Activated CD8-positive, alpha-beta memory T cell treated with anti-CD3 and anti-CD28 coated beads, Interleukin-2, amount 50 U/mL, for 48 hours (primary cell): Measurements from ENCODE around the gene JPT1.

Source experiments
- DNase-seq: peaks from one replicate; pipeline ENCODE4 v3.0.0-alpha.2; 2020

The JPT1 gene

DNA sequence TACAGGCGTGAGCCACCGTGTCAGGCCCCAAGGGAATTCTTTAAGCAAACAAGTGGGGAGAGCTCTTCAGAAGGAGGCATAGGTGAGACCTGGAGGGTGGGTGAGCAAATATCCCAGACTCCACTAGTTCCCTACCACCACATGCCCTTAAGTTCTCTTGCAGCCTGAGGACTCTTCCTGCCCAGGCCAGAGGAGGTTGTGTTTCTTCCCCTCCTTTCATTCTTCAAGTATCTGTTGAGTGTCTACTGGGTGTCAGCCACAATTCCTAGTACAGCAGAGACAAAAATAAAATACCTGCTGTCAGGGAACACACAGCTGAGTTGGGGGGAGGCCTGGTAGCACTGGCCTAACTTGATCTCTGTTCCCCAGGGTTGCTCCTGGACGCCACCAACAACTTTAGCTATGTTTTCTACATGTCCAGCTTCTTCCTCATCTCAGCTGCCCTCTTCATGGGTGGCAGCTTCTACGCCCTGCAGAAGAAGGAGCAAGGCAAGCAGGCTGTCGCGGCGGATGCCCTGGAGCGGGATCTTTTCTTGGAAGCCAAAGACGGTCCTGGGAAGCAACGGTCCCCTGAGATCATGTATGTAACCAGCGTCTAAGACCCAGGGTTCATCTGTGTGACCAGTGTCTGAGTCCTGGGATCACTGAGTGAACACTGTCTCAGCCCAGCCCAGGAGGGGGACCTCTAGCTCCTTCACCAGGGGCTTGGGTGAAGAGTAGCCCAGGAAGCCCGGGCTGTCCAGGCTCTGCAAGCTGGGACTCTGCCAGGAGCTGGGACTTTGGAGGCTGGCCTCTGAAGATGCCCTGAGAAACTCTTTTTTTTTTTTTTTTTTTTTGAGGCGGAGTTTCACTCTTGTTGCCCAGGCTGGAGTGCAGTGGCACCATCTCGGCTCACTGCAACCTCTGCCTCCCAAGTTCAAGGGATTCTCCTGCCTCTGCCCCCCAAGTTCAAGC, 50.4 kb downstream of the JPT1 start:
- no peak for DNase-seq

DNA sequence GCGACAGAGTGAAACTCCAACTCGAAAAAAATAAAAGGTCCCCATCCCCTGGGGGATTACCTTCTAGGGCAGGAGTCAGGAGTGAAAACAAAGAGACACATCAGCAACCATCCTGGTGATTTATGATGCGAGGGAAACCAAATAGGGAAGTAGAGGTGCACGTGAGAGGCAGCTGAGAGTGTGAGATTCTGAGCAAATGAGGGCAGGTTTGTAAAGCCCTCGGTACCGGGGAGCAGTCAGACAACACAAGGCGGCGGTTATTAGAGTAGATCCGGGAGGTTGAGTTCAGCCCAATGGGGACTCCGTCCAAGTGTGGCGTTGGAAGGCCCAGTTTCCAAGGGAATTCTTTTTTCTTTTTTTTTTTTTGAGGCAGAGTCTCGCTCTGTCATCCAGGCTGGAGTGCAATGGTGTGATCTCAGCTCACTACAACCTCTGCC, 51.9 kb downstream of the JPT1 start:
- DNase-seq, result no peak

DNA sequence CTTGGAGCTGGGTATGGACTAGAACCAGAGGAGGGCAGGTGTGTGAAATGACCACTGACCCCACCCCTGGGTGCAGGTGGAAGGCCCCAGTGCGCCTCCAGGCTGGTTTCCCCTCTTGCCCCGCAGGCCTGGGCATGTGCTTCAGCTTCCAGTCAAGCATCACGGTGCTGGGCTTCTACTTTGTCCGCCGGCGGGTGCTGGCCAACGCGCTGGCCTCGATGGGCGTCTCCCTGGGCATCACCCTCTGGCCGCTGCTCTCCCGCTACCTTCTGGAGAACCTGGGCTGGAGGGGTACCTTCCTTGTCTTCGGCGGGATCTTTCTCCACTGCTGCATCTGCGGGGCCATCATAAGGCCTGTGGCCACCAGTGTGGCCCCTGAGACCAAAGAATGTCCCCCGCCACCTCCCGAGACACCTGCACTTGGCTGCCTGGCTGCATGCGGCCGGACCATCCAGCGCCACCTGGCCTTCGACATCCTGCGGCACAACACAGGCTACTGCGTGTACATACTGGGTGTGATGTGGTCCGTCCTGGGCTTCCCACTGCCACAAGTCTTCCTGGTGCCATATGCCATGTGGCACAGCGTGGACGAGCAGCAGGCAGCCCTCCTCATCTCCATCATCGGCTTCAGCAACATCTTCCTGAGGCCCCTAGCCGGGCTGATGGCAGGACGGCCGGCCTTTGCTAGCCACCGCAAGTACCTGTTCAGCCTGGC, 54.3 kb downstream of the JPT1 start:
- DNase-seq, result no peak

DNA sequence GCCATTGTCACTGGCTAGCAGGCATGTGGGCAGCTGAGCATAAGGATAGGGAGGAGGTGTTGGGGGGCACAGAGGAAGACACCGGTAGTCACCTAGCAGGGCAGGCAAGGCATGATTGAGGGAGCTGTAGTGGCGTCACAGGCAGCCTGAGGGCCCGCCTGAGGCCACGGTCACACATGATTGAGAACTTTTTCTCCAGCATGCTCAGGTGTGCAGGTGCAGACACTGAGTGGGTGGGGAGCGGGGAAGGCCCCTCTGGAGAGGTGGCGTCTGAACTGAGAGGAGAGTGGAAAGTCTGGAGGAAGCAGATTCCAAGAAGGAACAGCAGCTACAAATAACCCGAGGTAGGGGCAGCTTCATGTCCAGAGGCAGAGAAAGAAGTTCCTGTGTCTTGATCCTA, 55.5 kb downstream of the JPT1 start:
- DNase-seq, result no peak

DNA sequence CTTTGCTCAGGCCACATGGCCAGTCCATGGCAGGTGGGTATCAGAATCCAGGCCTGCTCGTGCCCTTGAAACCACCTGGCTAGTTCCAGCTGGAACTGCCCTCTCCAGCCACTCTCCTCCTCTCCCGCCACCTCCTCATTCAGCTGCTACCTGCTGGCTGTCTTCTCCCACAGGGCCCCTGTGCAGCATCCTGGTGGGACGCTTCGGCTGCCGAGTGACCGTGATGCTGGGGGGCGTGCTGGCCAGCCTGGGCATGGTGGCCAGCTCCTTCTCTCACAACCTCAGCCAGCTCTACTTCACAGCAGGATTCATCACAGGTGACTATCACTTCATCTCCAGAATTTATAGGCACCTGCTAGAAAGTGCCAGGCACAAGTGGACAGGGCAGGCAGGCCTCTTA, 56.4 kb downstream of the JPT1 start:
- DNase-seq, result no peak

DNA sequence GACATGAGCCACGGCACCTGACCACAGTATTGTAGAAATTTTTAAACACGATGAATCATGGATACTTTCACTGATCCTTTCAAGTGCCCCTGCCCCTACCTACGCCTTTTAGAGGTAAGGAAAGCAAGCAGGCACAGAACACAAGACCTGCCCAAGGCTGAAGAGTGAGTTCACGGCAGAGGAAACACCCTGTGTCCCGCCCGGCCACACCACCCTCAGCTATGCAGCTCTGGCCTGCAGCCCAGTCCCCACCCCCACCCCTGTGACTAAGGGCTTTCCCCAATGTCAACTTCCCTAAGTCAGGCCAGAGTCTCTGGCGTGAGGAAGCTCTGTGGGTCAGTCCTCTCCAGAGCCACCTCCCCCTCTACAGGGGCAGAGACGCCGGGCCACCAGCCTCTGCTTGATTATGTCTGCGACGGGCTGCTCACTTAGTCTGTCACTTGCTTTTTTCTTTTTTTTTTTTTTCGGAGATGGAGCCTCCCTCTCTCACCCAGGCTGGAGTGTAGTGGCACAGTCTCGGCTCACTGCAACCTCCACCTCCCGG, 58.2 kb downstream of the JPT1 start:
- DNase-seq, result no peak

DNA sequence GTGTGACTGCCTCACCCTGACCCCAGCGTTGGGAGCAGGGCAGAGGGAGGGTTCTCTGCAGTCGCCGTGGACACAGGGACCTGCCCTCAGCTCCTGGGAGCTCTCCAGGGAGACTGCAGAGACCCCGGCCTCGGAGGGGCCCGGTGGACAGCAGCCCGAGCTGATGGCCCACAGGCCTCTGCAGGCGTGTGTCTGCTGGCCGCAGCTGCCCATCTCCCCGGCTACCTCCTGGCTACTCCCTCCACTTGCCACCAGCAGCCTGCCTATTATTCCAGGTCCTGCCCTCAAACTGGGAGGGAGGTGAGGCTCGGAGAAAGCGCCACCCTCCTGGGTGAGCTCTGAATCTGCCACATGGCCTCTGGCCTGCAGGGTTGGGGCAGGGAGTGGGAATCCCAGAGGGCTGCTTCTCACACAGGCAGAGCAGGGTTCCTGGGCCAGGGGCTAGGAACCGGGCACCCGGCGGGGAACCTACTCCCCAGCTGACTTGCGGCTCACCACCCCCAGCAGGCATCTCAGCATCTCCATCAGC, 59.4 kb downstream of the JPT1 start:
- no peak for DNase-seq

DNA sequence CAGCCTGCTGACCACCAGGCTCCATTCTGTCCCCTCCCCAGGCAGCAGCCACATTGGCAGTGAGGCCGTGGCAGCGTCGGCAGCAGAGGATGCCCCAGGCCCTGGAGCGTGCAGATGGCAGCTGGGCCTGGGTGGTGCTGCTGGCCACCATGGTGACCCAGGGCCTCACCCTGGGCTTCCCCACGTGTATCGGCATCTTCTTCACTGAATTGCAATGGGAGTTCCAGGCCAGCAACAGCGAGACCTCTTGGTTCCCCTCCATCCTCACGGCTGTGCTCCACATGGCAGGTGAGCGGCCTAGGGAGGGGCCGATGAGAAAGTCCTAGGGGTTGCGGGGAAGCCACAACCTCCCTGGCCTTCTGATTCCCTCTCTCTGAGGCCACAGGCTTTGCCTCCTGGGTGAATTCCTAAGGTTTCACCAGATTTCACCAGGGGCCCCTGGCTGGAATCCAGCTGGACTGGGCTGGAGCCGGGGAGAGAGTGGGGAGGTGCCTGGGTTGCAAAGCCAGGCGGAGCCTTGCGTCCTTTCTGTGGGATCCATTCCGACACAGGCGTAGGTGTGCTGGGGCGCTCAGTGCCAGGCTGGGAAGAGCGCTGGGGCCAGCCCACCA, 60.7 kb downstream of the JPT1 start:
- DNase-seq, result no peak

DNA sequence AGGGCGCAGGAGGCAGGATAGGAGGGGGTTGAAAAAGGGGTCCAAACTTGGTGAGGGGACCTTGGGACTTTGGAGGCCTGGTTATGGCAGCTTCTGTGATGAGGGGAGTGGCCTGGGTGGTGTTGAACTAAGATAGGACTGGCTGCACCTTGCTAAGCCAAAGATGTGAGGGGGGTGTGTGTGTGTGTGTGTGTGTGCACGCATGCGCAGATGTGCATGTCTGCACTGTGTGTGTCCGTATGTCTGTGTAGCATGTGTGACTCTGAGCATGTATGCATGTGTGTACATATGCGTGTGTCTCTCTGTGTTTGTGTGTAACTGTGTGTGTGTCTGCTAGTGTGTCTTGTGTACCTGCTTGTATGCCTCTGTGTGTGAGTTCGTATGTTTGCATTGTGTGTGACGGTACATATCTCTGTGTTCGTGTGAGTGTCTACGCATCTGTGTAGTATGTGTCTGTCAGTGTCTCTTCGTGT, 62.4 kb downstream of the JPT1 start:
- DNase-seq, result no peak

DNA sequence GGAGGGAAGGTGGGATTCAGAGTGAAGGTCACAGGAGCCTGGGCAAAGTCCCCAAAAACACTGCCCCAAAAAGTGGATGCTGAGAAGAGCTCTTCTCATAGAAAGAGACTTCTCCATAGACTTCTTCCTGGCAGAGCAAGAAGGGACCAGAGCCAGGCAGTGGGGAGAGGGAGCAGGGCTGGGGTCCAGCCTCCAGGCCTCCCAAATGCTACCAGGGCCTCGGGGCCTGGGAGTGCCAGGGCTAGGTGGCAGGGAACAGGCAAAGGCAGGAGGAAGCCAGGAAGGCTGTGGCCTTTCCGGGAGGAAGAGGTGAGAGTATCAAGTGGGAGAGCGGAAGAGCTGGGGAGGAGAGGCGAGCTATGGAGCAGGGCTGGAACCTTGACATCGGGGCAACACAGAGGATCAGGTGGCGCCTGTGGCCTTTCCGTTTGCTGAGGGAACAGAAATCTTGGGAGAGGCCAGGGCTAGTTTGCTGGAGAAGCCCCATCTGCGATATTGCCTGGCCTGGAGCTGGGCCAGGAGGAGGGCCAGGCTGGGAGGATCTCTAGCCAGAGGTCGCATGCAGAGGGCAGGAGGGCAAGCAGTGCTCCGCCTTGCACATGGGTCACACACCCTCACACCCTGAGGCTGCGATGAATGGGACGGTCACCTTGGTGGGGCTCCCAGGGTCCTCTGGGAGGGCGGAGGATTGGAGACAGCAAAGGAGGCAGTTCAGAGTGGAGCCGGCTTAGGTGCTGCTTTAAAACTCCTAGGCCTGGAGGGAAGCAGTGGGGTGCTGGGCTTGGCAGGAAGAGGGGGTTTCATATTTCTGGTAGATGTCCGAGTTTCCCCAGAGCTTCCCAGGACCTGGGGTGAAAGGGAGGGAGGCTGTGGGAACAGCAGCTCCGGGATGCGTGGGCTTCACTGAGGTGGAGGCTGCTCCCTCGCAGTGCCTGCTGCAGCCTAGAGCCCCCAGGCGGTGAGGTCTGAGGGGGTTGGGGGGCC, 63.1 kb downstream of the JPT1 start:
- no peak for DNase-seq

DNA sequence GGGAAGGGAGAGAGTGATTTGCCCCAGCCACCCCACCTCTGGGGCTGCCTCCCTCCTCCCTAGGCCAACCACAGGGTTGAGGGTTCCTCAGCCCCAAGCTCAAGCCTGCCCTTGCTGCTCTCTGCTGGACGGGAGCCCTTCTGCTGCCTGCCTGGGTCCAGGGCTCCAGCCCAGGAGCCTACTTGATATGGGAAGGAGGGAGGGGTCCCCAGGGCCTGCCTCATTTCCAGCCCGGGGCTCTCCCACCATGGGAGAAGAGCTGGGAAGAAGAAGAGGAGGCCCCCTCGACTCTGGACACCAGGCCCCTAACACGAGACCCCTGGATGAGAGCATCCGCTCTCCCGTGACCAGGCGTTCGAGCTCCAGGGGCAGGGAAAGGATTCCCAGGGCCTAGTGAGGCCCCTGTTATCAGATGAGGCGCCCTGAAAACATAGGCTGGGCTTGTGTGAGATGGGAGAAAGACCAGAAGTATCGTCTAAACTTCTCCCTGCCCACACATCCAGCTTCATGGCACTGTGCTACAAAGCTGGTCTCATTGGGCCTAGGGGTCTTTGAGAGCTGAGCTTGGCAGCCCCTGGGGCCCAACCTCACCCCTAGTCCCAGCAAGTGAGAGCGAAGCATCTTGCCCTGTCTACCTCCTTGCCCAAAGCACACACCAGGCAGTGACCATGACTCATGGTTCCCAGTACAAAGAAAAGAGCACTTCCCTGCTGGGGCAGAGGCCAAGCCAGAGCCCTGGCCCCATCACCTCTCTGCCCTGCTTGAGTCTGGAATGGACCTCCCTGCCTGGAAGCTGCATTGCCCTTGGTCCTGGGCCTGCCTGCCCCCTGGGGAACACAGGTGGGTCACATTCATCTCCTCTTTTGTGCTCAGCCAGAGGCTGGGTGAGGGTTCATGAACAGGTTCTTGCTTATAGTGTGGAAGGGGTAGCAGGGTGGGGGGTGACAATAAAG, 65.6 kb downstream of the JPT1 start:
- DNase-seq, result no peak

DNA sequence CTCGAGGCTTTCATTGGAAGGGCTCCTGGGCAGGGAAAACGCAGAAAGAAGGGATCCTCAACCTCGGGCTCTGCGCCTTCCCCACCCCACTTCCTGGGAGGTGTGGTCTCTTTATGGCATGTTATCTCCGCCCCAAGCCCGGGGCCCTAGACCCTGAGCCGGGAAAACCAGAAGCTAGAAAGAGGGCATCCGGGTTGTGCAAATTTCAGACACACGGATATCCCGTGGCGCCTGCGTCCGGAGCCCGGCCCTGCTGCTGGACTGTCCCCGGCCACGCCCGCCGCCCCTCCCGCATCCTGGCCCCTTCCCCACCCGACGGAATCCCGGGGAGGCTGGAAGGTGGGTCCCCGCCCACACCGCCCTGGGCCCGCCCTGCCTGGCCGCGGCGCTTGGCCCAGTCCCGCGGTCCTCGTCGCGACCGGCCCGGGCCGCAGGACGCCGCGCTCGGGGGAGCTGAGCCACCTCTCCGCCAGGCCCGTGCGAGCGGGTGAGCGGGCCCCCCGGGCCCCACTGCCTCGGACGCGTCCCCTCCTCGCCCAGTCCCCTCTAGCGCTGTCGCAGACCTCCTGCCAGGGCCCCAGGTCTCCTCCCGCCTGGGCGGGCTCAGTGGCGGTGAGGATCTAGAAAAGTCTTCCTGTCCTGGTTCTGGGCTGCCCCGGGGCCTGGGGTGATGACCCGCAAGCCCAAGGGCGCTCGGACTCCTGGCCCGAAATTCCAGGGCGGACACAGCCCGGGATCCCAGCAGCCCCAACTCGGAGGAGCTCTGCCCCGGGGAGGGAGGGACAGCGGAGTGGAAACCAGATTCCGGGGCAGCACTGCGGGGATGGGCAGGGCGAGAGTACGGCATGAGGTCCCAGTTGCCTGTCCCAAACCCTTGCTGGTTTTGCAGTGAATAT, 66.5 kb downstream of the JPT1 start, which contains the start of gene SLC16A5:
Gene SLC16A5 (plus strand): TSS at position 397 of the 896 bp plus-strand sequence. CDS start 5,683 bp downstream, outside the sequence.
- DNase-seq, result peak; percentile 73

DNA sequence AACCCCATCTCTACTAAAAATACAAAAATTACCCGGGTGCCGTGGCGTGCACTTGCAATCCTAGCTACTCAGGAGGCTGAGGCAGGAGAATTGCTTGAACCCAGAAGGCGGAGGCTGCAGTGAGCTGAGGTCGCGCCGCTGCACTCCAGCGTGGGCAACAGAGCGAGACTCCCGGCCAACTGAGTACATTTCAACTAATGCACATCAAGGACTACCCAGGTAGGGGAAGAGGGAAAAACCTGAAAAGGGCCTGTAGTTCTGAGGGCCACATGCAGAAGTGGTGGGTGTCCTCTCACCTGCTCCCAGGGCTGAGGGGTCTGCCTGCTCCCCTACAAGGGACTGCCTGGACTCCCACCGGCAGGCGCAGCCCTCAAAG, 67.1 kb downstream of the JPT1 start:
- no peak for DNase-seq

DNA sequence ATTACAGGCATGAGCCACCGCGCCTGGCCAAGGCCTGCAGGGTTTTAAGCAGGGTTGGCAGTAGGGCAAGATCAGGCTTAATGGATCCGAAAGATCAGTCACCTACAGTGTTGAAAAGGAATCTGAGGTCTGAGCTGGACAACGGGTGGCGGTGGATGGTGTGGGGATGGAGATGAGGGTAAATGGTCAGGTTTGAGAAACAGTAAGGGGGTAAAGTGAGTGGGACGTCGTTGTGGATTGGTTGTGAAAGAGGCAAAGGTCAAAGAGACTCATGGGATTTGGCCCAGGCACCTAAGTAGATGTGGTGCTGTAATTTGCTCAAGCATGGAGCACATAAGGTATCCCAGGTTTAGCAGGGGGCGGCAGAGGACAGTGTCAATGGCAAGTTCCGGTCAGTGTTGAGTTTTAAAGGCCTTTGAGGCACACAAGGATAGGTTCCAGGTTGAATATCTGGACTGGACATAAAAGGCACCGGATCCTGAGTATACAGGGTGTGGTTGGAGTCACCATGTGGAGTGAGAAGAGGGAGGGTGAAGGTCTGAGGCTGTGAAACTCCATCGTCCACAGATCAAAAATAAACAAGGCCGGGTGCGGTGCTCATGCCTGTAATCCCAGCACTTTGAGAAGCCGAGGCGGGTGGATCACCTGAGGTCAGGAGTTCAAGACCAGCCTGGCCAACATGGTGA, 67.7 kb downstream of the JPT1 start:
- DNase-seq, result no peak
